ENCODE data around the gene OSBPL10. TPM values are rescaled to one million over a fixed set of nuclear protein-coding genes. Genes with fewer than 3 reads are reported as not detected.

OSBPL10 gene
- total and polyA plus RNA-seq, 2 of the 4 experiments (the other 2 are of a cell fraction) = 9.5 to 10.1 TPM

- H4K8ac ChIP-seq (ENCODE audit: low read depth in 2 of 2, low read length in 2 of 2) = no peak overlapping the region
- H4K5ac ChIP-seq (ENCODE audit: low read depth, low read length) = no peak overlapping the region
- H3K27me3 ChIP-seq (ENCODE audit: control insufficient read depth, insufficient read depth, low read length) = peaks cover 3% of the 10 kb centered on the region; the same call in 1 of the 2 replicates
- H2AFZ ChIP-seq (replicated peaks; ENCODE audit: low read length, poor library complexity) = no peak overlapping the region
- no peak overlapping the region for H2BK5ac ChIP-seq (ENCODE audit: low read depth, low read length, poor library complexity, severe bottlenecking)
- ATAC-seq (ENCODE audit: low read depth) (no peak), DNase-seq (no peak)
- H3K4me3 ChIP-seq (ENCODE audit: insufficient read depth, low read depth, low read length) = no peak overlapping the region
- H3K56ac ChIP-seq (ENCODE audit: extremely low read depth, insufficient read depth, low read length) = no peak overlapping the region
- WGBS, 2 experiments (ENCODE audit: extremely low coverage in 2 of 2, insufficient read length in 1 of 2) = no CpG with 5 or more reads among the region's 1 CpG
- H3K36me3 ChIP-seq (ENCODE audit: control insufficient read depth, insufficient read depth, low read length) = no peaks in the 10 kb centered on the region
- in situ Hi-C loops (cut with MboI; ENCODE audit: low sequenced_read_pairs) (no loop called here), intact Hi-C loops (cut with micrococcal nuclease) (no loop called here), dilution Hi-C loops (cut with HindIII; ENCODE audit: low sequenced_read_pairs, unreplicated experiment) (no loop called here)
- H2BK120ac ChIP-seq (ENCODE audit: low read depth, low read length) = 0 out of 2 replicates have a peak overlapping the region, but pooled peaks have one; percentile 35
- H3K79me1 ChIP-seq (ENCODE audit: low read depth in 1 of 2, low read length in 2 of 2) = no peaks in the 10 kb centered on the region
- H3K23ac ChIP-seq (ENCODE audit: low read depth, low read length) = no peak overlapping the region
- H3K4me1 ChIP-seq (ENCODE audit: control insufficient read depth, insufficient read depth, low read length) = peaks cover 5% of the 10 kb centered on the region; the same call in 1 of the 2 replicates
- H2AK9ac ChIP-seq (replicated peaks; ENCODE audit: low read depth, low read length, poor library complexity) = no peak overlapping the region
- no peaks in the 10 kb centered on the region for H4K20me1 ChIP-seq (ENCODE audit: insufficient read depth, low read length)
- POLR2A ChIA-PET (ENCODE audit: unreplicated experiment) = no interaction called here
- CTCF ChIA-PET = no interaction called here
- no peak overlapping the region for H3K14ac ChIP-seq (replicated peaks; ENCODE audit: low read depth, low read length)
- no peak overlapping the region for H3K4me2 ChIP-seq (ENCODE audit: low read depth, low read length)
- BruUV-seq (replicated peaks) = no TSS peak
- H2BK15ac ChIP-seq (ENCODE audit: low read depth, low read length) = no peak overlapping the region
- no peak overlapping the region for H4K91ac ChIP-seq (ENCODE audit: insufficient read depth, low read depth, low read length)
- H3K4ac ChIP-seq (ENCODE audit: low read depth, low read length) = no peak overlapping the region
- no peak overlapping the region for H3K9ac ChIP-seq (ENCODE audit: low read depth, low read length)
- TF ChIP-seq NFE2L2 (IDR thresholded peaks at IDR 0.05; ENCODE audit: low read depth, low read length) (no peak), RCOR1 (IDR thresholded peaks at IDR 0.05; ENCODE audit: insufficient replicate concordance, low read length) (no peak), MAZ (IDR thresholded peaks at IDR 0.05; ENCODE audit: borderline replicate concordance, low read depth, low read length) (no peak), CEBPB (IDR thresholded peaks at IDR 0.05; ENCODE audit: low read depth, low read length) (peak; percentile 77), MXI1 (IDR thresholded peaks at IDR 0.05; ENCODE audit: borderline replicate concordance, low read depth, low read length) (no peak)
- no peak overlapping the region for H2BK20ac ChIP-seq (ENCODE audit: low read depth, low read length)
- H3K9me1 ChIP-seq (ENCODE audit: insufficient read depth, low read length) = peaks cover 3% of the 10 kb centered on the region; the same call in 1 of the 2 replicates
- H3K27ac ChIP-seq (ENCODE audit: insufficient read depth, low read length) = no peak overlapping the region
- H3K18ac ChIP-seq (ENCODE audit: low read depth, low read length) = no peak overlapping the region; the same call in 1 of the 2 replicates
- no peak overlapping the region for H2AK5ac ChIP-seq (ENCODE audit: low read depth, low read length)
- no peaks in the 10 kb centered on the region for H3K9me3 ChIP-seq (ENCODE audit: control insufficient read depth, insufficient read depth, low read length)
Measured at GRCh38 chr3:31896026-31896425, 85.0 kb downstream of the OSBPL10 start.
